22Rv1 (cell line): ENCODE data around the gene LPAR2.
A peak's percentile ranks its signal among the peaks of the same experiment; 100 is the strongest.

Source experiments
- H3K27ac ChIP-seq: fragments of 450-650 bp; 2 replicates; pipeline ENCODE4 v1.5.1; 2017
- ZFX ChIP-seq: fragments of 450-650 bp; IDR thresholded peaks from 2 replicates; pipeline ENCODE4 v1.6.1; 2017; ENCODE audit warnings: antibody characterized with exemption, borderline replicate concordance
- TF ChIP-seq, protein P1 (sequence below): fragments of 450-650 bp; IDR thresholded peaks from 2 replicates; pipeline ENCODE4 v1.5.1; 2017; ENCODE audit warnings: mild to moderate bottlenecking

The LPAR2 gene

DNA sequence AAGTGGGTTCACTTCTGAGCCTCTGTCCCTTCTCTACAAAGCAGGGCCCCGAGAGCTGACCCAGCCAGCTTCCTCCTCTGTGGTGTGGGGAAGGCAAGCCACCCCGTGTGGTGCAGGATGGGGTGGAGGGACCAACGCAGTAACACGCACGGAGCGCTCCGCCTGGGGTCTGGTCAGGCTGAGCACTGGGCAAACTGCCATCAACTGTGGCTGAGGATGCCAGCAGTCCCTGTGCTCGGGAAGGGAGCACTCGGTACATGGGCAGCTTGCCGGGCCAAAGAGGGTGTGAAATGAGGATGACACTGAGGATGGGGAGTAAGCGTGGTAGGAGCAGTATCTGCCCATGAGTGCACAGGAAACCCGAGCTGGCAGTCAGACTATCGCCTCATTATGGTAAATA lies 23.1 kb upstream of the LPAR2 start:
- no peak for TF ChIP-seq ZFX
- TF ChIP-seq, protein P1, sequence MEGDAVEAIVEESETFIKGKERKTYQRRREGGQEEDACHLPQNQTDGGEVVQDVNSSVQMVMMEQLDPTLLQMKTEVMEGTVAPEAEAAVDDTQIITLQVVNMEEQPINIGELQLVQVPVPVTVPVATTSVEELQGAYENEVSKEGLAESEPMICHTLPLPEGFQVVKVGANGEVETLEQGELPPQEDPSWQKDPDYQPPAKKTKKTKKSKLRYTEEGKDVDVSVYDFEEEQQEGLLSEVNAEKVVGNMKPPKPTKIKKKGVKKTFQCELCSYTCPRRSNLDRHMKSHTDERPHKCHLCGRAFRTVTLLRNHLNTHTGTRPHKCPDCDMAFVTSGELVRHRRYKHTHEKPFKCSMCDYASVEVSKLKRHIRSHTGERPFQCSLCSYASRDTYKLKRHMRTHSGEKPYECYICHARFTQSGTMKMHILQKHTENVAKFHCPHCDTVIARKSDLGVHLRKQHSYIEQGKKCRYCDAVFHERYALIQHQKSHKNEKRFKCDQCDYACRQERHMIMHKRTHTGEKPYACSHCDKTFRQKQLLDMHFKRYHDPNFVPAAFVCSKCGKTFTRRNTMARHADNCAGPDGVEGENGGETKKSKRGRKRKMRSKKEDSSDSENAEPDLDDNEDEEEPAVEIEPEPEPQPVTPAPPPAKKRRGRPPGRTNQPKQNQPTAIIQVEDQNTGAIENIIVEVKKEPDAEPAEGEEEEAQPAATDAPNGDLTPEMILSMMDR: no peak
- no peak overlapping the region for H3K27ac ChIP-seq

DNA sequence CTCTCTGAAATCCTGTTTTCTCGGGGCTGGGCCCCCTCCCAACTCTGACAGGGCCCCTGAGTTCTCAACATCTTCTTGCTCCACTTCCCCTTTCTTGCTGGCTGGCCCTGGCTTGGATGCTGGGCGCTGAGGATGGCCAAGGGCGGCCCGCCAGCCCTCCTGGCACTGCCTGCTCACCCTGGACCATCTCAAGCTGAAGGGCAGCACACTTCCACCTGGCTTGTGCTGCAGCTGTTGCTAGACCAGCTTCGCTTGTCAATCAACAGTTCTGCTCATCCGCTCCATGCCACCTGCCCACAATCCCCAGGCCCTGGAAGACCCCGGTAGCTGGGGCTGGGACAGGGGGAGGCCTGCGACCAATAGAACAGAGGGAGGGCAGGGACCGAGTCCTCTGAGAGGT lies 22.3 kb upstream of the LPAR2 start:
- H3K27ac ChIP-seq: no peak overlapping the region
- TF ChIP-seq, protein P1: no peak
- no peak for TF ChIP-seq ZFX

DNA sequence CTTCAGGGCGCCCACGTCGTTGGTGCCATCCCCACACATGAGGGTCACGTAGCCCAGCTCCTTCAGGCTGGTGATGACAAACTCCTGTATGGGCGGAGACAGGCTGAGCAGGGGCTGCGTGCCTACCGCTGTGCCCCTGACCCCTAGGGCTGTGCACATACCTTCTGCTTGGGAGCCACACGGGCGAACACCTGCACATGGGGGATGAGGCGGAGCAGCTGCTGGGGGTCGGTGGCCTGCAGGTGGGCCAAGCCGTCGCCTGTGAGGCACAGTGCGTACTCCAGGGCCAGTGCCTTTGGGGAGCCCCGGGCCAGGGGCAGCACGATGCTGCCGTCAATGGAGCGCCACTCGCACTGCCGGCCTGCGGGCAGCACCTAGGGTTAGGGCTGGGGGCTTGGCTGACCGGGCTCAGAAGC lies 21.6 kb upstream of the LPAR2 start:
- TF ChIP-seq, protein P1: no peak
- no peak for TF ChIP-seq ZFX
- no peak overlapping the region for H3K27ac ChIP-seq

DNA sequence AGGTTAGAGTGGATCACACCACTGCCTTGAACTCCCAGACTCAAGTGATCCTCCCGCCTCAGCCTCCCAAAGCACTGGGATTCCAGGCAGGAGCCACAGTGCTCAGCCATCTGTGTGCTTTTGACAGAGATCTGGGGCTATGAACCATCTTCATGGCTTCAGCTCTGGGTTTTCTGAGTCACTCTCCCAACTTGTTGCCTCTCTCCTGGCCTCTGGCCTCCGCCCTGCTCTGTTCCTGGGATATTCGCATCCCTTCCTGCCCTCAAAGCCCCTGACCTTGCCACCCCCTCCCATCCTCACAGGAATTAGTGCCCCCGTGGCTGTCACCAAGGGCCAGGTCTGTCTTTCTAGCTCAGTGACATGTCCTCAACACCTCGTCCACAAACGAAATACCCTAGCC lies 21.1 kb upstream of the LPAR2 start:
- H3K27ac ChIP-seq: no peak overlapping the region
- TF ChIP-seq ZFX: no peak
- TF ChIP-seq, protein P1: no peak

DNA sequence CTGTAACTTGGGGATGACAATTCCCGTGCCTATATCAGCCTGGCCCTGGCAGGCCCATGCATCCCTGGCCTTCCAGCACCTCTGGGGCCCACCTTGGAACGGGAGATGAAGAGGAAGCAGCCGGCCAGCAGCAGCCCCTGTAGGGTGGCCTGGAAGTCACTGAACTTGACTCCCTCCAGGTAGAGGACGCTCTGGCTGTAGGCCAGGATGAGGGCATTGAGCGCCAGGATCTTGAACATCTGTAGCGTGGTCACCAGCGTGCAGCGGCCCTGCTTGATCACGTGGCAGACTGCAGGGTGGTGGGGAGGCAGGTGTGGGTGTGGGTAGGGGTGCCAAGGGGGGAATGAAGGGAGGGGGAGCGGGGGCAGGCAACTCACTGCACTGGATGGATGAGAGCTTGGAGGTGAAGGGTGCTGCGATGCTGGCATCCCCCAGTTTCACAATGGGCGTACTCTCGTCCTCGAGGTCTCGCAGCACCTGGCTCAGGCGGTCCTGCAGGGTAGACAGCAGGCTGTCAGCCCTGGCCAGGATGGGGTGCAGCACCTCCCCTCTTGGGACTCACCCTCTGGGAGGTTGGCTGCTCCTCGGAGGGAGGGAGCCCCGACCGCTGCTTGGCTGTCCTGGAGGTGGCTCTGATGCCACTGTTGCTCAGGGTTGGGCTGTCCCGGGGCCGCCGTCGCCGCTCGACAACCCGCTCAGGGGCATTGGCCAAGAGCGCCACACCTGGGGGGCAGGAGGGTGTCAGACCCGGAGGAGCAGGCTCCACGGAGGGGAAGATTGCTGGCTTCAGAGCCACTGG lies 19.2 kb upstream of the LPAR2 start:
- TF ChIP-seq, protein P1: no peak
- TF ChIP-seq ZFX: no peak
- H3K27ac ChIP-seq: no peak overlapping the region

DNA sequence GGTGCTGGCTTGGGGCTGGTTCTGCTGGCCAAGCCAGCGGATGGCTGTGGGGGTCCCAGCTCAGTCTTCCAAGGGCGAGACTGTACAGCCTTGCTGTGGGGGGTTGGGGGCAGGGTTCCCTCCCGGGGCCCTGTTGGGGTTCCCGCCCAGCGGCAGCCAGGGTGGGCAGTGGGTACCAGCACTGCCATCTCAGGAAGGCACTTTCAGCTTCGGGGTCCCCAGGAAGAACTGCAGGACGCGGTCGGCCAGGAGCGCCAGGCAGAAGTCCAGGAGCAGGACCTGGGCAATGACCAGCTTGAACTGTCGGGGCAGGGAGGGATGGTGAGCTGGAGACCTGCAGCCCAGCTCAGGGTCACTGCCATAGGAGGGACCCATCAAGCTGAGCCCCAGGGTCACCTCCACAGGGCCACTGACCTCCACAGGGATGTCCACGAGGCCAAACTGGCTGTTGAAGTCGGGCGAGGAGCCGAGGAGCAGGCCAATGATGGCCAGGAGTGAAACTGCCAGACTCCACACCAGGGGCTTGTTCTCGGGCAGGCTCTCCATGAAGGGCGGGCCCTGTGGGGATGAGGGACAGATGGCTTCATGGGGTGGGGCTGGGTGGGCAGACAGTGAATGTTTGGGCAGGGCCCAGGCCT lies 17.3 kb upstream of the LPAR2 start:
- H3K27ac ChIP-seq: no peak overlapping the region
- no peak for TF ChIP-seq ZFX
- TF ChIP-seq, protein P1: no peak

DNA sequence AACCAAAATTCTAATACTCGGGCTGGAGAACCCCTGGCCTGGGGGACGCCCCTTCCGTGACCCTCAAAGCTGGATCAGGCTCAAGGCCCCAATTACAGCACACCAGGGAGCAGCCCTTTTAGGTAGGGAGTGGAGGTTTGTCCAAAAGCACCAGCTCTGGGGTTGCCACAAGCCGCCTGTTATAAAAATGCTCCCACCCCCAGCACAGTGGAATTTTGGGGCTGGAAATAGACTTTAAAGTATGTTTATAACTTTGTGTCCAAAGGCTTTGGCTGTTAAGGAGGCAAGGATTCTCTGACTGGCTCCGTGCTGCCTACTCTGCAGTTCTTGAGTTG lies 16.0 kb upstream of the LPAR2 start:
- TF ChIP-seq, protein P1: peak; percentile 59
- no peak for TF ChIP-seq ZFX

More for the DNA sequence above, 16.0 kb upstream of the LPAR2 start:
- H3K27ac ChIP-seq: peak overlapping the region; percentile 80
